ENCODE results near the gene CDX1.

DNA sequence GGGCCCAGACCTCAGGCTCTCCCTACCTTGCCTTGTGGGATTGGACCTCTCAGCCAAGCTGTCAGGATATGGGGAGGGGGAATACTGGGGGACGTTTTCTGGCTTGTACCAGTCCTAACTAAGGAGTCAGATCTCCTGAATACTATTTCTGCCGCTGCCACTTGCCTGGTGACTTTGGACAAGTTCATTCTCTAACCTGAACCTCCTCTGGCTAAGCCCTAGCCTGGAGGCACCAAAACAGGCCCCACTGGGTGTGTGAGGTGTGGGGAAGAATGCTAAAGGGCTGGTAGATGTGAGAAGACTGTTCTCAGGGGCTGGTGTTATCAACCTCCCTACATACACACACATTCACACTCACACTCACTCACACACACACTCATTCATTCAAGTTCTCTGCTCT, 24.4 kb downstream of the CDX1 start:
- TF ChIP-seq, protein P1, sequence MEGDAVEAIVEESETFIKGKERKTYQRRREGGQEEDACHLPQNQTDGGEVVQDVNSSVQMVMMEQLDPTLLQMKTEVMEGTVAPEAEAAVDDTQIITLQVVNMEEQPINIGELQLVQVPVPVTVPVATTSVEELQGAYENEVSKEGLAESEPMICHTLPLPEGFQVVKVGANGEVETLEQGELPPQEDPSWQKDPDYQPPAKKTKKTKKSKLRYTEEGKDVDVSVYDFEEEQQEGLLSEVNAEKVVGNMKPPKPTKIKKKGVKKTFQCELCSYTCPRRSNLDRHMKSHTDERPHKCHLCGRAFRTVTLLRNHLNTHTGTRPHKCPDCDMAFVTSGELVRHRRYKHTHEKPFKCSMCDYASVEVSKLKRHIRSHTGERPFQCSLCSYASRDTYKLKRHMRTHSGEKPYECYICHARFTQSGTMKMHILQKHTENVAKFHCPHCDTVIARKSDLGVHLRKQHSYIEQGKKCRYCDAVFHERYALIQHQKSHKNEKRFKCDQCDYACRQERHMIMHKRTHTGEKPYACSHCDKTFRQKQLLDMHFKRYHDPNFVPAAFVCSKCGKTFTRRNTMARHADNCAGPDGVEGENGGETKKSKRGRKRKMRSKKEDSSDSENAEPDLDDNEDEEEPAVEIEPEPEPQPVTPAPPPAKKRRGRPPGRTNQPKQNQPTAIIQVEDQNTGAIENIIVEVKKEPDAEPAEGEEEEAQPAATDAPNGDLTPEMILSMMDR (IDR thresholded peaks at IDR 0.05; ENCODE audit: low read depth, low read length), result no peak
- TF ChIP-seq, protein P2, sequence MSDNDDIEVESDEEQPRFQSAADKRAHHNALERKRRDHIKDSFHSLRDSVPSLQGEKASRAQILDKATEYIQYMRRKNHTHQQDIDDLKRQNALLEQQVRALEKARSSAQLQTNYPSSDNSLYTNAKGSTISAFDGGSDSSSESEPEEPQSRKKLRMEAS (IDR thresholded peaks at IDR 0.05; ENCODE audit: low read depth, low read length), result no peak
- TF ChIP-seq POLR2A (IDR thresholded peaks at IDR 0.05; ENCODE audit: extremely low read depth, insufficient read length), result no peak
- TF ChIP-seq MYC (IDR thresholded peaks at IDR 0.05; ENCODE audit: low read depth, low read length), result no peak

All from NB4 (cell line).